T-helper 22 cell (primary cell): ENCODE results near the gene CDH11.

Experiments used
- DNase-seq: peaks from one replicate; pipeline ENCODE4 v3.0.0-alpha.2; 2020; ENCODE audit warnings: low read depth

Gene CDH11

GRCh38 chr16:65069766-65070165 lies 52.1 kb downstream of the CDH11 start:
- no peak for DNase-seq

DNA sequence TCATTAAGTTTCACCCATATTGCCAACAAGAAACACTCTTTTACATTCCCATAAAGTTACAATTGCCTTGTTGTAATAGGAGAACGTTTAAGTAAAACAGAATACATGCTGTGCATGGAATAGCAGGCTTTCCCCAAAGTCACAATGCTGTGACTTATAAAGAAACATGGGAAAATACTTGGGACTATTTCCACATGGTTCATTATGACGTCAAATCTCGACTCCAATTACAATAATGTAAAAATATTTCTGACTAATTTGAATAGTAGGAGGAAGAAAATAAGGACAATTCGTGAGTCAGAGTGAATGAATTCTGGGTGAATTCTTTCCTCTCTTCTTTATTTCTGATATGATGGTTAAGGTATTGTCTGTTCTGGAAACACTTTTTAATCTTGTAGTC lies 52.8 kb downstream of the CDH11 start:
- DNase-seq: no peak

DNA sequence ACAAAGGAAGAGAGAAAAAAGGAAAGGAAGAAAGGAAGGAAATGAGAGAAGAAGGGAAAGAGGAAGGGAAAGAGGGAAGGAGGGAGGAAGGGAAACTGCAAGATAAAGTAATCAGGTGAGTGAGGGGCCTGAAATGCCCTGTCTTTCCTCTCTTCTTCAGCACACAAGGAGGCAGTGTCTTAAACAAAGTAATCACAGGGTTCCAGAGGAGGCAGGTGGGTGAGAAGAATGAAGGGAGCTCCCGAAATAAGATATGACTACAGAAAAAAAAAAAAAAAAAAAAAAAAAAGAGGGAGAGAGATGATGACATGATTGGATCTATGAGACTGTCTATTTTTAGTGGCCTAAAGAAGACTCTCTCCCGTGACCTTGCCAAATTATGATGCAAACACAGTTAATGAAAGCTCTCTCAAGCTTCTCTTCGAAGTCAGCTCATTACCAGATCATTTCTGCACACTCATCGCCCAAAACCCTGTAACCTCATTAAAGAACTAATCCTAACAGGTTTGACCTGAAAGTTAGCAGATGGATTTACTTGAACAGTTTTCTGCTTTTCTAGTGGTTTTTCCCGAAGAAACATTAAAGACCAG lies 53.6 kb downstream of the CDH11 start:
- no peak for DNase-seq

DNA sequence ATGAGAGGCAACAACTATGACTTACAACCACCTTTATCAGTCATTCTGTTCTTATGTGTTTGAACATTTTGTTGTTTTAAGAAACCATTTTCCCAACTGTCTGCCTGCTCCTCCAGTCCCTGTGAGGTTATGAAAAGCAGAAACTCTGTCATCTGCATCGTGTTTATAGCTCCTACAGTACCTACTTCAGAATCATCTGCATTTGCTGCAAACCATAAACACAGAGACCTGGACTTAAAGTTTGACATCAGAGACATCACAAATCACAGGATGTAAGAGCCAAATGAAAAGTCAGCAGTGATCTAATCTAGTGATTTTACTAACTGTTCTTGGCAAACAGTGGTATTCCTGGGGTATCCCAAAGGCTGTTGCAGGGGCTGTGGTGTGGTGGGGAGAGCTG lies 55.2 kb downstream of the CDH11 start:
- DNase-seq: no peak

GRCh38 chr16:65065031-65065430 lies 56.8 kb downstream of the CDH11 start:
- DNase-seq: no peak

GRCh38 chr16:65064131-65064530 lies 57.7 kb downstream of the CDH11 start:
- DNase-seq: no peak

- no peak for DNase-seq
Observed at GRCh38 chr16:65062736-65063583, 58.9 kb downstream of the CDH11 start.

- DNase-seq: no peak
Observed at GRCh38 chr16:65061935-65062518, 59.8 kb downstream of the CDH11 start.

DNA sequence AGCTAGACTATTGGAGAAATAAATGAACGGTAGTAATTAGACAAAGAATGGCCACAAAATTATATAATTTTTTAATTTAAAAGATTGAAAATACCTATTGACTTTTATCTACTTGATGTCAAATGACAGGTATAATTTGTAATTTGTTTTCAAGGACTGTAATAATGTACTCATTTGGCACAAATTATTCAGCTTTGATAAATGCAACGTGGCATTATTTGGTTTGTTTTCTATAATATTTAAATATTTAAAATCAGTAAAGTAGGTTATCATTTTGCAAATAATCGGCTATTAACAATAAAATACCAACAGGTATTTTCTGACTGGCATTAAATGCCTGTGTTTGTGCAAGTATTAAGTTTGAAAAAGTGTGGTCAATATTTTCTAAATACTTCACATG lies 60.6 kb downstream of the CDH11 start:
- no peak for DNase-seq

GRCh38 chr16:65059406-65059980 lies 62.4 kb downstream of the CDH11 start:
- no peak for DNase-seq

DNA sequence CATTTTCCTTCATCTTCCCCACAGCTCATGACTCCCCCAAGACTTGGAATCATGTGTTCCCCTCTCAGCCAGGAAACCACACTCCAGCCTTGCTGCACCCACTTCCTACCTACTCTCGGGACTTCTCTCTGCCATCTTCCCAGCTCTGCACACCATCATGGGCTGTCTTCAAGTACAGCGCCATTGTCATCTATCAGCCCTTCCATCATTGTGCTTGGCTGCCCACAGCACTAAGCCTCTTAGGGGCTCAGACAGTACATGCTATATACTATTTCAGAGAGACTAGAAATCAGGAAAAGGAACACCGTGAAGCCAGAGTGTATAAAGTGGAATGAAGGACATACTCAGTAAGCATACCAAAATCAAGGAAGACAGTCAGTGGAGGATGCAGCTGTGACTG lies 64.7 kb downstream of the CDH11 start:
- no peak for DNase-seq

GRCh38 chr16:65054457-65054856 lies 67.4 kb downstream of the CDH11 start:
- DNase-seq: no peak

DNA sequence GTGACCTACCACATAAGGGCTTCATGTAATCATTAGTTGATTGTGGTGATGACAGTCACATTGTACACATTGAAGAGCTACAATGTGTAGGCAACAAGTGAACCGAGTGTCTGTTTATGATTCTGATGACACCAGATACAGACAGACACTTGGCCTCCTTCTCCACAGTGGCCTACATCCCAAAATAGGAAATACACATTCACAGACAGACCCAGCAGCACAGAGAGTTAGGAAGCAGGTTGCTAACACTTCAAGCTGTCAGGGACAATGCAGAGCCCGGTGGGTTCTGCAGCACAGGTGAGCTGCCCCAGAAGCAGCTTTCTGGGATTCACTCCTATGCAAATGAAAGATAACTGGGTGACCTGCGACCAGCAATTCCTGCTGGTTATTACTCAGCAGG lies 72.2 kb downstream of the CDH11 start:
- no peak for DNase-seq

DNA sequence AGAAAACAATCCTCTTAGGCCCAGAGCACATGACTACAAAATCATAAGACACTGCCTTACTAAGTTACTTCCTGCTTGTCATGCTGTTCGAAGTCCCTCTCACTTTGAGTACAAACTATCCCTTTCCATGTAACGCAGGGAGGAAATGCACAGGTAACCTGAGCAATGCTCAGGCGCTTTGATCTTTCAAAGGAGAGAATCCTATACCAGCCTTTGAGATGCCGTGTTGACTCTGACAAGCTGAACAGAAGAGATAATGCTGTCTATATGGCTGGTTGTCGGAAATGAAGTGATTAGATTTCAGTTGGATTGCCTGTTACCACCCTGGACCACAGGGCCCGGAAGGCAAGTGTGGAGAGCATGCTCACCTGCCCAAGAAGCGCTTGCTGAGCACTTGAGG lies 75.9 kb downstream of the CDH11 start:
- DNase-seq: no peak

DNA sequence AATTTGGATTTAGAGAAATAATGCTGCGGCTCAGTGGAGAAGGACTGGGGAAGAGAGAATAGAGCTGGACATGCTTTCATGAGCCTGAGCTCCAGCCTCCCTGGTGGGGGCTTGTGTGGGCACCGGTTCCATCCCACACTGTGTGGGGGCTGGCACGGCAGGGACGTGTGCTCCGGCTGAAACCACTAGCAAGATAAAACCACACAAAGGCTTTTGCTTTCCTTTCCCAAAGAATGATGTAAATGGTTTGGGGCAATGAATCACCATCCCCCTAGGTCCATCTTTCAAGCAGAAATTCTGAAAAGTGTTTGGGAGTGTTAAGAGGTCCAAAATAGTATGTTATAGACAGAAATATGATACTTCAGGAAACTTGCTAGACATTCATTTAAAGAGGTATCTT lies 77.0 kb downstream of the CDH11 start:
- no peak for DNase-seq

DNA sequence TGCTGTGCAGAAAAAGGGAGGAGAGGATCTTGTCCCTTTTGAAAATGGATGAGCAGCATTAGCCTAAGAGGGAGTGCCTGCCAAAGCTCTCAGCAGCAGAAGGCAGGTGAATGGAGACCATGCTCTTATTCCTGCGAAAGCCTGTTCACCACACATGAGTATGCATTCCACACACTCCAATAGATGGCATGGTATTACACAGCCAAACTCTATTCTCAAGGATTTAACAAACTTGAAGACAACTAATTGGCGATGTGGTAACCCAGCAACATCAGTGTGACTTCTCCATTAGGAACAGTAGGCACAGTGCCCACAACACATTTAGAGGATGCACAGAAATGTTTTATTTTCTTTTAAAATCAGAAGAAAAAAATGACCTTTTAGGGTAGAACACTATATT lies 77.8 kb downstream of the CDH11 start:
- no peak for DNase-seq

GRCh38 chr16:65042438-65043365 lies 79.2 kb downstream of the CDH11 start:
- no peak for DNase-seq

DNA sequence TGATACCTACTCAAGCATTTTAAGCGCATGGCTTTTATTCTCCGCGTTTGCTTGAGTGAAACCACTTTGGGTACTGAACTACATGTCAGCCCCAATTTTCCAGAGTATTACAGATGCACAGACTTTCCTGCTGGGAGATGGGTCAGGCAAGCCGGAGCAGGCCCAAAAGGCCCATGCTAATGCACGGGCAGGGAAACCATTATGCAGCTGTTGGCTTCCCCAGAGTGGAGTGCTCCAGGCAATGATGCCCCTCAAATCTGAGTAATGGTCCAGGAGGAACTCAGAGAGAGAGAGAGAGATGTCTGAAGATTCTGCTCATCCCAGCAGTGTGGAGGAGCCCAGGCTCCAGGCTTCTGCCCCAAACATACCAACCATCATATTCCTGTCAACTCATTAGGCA lies 80.2 kb downstream of the CDH11 start:
- DNase-seq: no peak

GRCh38 chr16:65038100-65038499 lies 83.8 kb downstream of the CDH11 start:
- DNase-seq: no peak

GRCh38 chr16:65037556-65037955 lies 84.3 kb downstream of the CDH11 start:
- DNase-seq: no peak

GRCh38 chr16:65034915-65035314 lies 86.9 kb downstream of the CDH11 start:
- DNase-seq: no peak

DNA sequence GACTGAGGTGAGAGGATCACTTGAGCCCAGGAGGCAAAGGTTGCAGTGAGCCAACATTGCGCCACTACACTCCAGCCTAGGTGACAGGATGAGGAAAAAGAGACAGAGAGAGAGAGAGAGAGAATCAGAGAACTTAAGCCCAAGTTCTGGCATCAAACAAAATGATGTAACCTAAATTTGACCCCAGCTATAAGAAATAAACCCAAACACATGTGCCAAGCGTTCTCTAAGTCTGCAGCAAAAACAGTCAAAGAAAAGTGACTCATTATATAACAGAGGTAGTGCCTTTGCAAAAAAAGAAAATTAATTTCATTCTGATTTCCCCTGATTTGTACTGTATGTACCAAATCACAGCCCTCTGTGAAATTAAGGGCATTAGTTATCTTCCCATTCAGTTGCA lies 89.5 kb downstream of the CDH11 start:
- DNase-seq: no peak
